Activated CD4-positive, alpha-beta memory T cell treated with anti-CD3 and anti-CD28 coated beads, Interleukin-2, amount 10 ng/mL, durations not matched to agents 7 days and 5 days (primary cell): ENCODE data around the gene PRSS57. TPM values are rescaled to one million over a fixed set of nuclear protein-coding genes. Genes with fewer than 3 reads are reported as not detected.
"Not testable (repeated sequence)": the region's sequence is repeated elsewhere in the genome, so short reads cannot be mapped to it uniquely, and the experiment has no call there.

ENCODE experiments used
- CTCF ChIA-PET: fragments of 350-600 bp; sonication (Branson Sonifier 250); formaldehyde crosslinking; loops from one replicate; lab custom pipeline; 2021; ENCODE audit warnings: antibody characterized with exemption, inconsistent platforms; lab: Charles Lee
- POLR2A ChIA-PET: fragments of 350-600 bp; sonication (Branson Sonifier 250); formaldehyde crosslinking; loops from one replicate; lab custom pipeline; 2021; ENCODE audit warnings: antibody characterized with exemption; lab: Charles Lee
- DNase-seq: peaks from one replicate; pipeline ENCODE4 v3.0.0-alpha.2; 2020
- H3K27ac Mint-ChIP-seq: one replicate; pipeline ENCODE4 v1.8.0; 2021; ENCODE audit warnings: mild to moderate bottlenecking, mixed read lengths
- H3K27me3 Mint-ChIP-seq: one replicate; pipeline ENCODE4 v1.8.0; 2021; ENCODE audit warnings: mixed read lengths
- H3K36me3 Mint-ChIP-seq: one replicate; pipeline ENCODE4 v1.8.0; 2021; ENCODE audit warnings: low read depth, mixed read lengths
- H3K4me1 Mint-ChIP-seq: one replicate; pipeline ENCODE4 v1.8.0; 2021; ENCODE audit warnings: mixed read lengths
- H3K4me3 Mint-ChIP-seq: one replicate; pipeline ENCODE4 v1.8.0; 2021; ENCODE audit warnings: mild to moderate bottlenecking, mixed read lengths
- H3K9me3 Mint-ChIP-seq: one replicate; pipeline ENCODE4 v1.8.0; 2021; ENCODE audit warnings: mixed read lengths
- total RNA-seq, 2 experiments: library from RNA; stranded (reverse); gene quantifications; one replicate each; pipeline ENCODE4 v1.2.3, GENCODE V29; 2021

The PRSS57 gene
- total RNA-seq = not detected

GRCh38 chr19:695352-695949, at the start of gene PRSS57:
PRSS57 (minus strand) TSS chr19:695452; CDS start chr19:695430, 22 bp downstream.
- no peaks in the 10 kb centered on the region for H3K36me3 Mint-ChIP-seq
- no peaks in the 10 kb centered on the region for H3K9me3 Mint-ChIP-seq
- no peak for DNase-seq
- POLR2A ChIA-PET = no interaction called here
- H3K27me3 Mint-ChIP-seq = peaks cover 11% of the 10 kb centered on the region
- CTCF ChIA-PET = no interaction called here
- no peak within 1 kb of the TSS for H3K27ac Mint-ChIP-seq
- H3K4me3 Mint-ChIP-seq = no peak within 1 kb of the TSS
- H3K4me1 Mint-ChIP-seq = peaks cover 2% of the 10 kb centered on the region

DNA sequence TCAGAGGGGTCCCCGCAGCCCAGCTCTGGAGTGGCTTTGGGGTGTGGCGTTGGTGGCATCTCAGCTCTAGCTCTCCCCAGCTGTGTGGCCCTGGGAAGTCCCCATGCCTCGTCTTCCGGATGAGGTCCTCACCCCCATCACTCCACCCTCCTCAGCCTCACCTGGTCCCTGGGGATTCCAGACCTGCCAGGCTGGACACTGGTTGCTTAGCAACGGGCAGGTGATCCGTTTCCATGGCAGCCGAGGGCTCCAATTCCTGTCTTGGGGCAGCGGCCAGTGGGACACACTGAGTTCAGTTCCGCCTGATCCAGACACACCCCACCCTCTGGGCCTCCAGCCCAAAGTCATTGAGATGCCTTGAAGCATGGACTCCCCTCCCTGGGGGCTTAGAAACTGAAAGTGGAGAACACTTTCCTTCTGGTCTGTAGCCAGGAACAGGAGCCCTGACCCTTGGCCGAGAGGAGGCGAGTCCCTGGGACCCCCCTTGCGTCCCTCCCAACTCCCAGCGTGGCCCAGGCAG, 48.0 kb upstream of the PRSS57 start:
- DNase-seq = no peak
- Mint-ChIP-seq H3K27ac (no peak overlapping the region), H3K9me3 (peaks cover 9% of the 10 kb centered on the region), H3K4me1 (no peaks in the 10 kb centered on the region), H3K27me3 (no peaks in the 10 kb centered on the region), H3K4me3 (no peak overlapping the region), H3K36me3 (no peaks in the 10 kb centered on the region)
- POLR2A ChIA-PET = no interaction called here
- CTCF ChIA-PET = no interaction called here

DNA sequence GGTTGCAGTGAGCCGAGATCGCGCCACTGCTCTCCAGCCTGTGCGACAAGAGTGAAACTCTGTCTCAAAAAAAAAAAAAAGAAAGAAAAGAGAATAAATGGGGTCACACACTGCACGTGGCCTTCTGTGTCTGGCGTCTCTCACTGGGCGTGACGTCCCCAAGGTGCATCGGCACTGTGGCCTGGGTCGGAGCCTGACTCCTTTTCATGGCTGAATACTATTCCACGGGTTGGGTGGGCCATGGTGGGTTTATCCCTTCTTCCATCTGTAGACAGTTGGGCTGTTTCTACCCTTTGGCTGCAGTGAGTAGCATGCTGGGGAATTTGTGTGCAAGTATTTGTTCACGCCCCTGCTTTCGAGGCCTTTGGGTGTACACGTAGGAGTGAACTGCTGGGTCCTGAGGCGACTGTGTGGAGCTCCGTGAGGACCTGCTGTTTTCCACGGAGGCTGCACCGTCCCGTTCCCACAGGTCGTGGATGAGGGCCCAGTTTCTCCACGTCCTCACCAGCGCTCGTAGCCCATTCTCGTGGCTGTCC, 47.4 kb upstream of the PRSS57 start:
- Mint-ChIP-seq H3K9me3 (peaks cover 9% of the 10 kb centered on the region), H3K27me3 (no peaks in the 10 kb centered on the region), H3K36me3 (no peaks in the 10 kb centered on the region), H3K27ac (no peak overlapping the region), H3K4me1 (no peaks in the 10 kb centered on the region), H3K4me3 (no peak overlapping the region)
- DNase-seq = no peak
- POLR2A ChIA-PET = no interaction called here
- CTCF ChIA-PET = no interaction called here

DNA sequence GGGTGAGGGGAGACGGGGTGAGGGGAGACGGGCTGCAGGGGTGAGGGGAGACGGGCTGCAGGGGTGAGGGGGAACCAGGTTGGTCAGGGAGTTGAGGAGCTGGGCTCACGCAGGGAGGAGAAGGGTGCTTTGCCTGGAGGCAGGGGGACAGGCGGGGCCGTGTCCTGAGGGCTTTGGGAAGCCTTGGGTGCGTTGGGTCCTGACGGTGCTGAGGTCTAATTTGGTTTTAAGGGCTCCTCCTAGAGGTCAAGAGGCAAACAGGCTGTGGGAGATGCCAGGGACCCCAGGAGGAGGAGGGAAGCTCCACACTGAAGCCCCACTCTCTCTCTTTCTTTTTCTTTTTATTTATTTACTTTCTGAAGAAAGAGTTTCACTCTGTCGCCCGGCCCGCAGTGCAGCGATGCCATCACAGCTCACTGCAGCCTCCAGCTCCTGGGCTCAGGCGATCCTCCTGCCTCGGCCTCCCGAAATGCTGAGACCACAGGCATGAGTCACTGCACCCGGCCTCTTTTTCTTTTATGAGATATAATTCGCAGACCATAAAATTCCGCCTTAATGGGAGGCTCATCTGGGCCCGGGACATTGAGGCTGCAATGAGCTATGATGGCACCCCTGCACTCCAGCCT, 46.4 kb upstream of the PRSS57 start:
- Mint-ChIP-seq H3K27me3 (no peaks in the 10 kb centered on the region), H3K9me3 (peaks cover 9% of the 10 kb centered on the region), H3K27ac (no peak overlapping the region), H3K36me3 (no peaks in the 10 kb centered on the region), H3K4me3 (no peak overlapping the region), H3K4me1 (no peaks in the 10 kb centered on the region)
- CTCF ChIA-PET = no interaction called here
- POLR2A ChIA-PET = no interaction called here
- DNase-seq = no peak

- H3K27me3 Mint-ChIP-seq, H3K9me3 Mint-ChIP-seq, POLR2A ChIA-PET, DNase-seq, CTCF ChIA-PET, H3K27ac Mint-ChIP-seq, H3K36me3 Mint-ChIP-seq, H3K4me3 Mint-ChIP-seq, H3K4me1 Mint-ChIP-seq: not testable (repeated sequence)
Measured at GRCh38 chr19:740816-741505, 45.7 kb upstream of the PRSS57 start.

DNA sequence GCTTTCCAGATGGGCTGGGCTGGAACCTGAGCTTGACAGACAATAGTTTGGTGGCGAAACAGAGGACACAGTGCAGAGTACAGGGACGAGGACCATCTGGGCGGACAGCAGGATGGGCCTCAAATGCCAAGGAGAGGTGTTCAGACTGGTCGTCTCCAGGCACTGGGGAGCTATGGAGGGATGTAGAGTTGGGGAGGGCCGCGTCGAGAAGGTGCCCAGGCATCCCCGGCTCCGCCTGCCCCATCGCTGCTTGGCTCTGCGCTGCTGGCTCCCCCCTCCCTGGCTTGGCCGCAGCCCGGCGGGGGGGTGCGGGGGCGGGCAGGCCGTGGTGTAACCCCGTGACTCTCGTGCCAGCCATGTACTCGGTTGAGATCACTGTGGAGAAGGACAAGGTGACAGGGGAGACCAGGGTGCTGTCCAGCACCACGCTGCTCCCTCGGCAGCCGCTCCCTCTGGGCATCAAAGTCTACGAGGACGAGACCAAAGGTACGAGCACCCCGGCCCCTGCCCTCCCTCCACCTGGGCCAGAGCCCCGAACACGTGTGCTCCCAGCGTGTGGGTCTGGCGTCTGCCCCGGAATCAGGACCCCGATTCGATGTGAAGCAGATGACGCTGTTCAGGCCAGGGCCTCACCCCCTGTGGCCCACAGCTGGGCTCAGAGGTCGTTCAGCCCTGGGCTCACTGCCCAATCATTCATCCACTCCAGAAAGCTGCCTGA, 44.9 kb upstream of the PRSS57 start:
- H3K27ac Mint-ChIP-seq = no peak overlapping the region
- no peak overlapping the region for H3K4me3 Mint-ChIP-seq
- no peaks in the 10 kb centered on the region for H3K36me3 Mint-ChIP-seq
- H3K27me3 Mint-ChIP-seq = no peaks in the 10 kb centered on the region
- POLR2A ChIA-PET = interaction anchor here (0.7 kb wide), 1 partner anchor 60 kb away, joined by 3 read pairs; no protein-coding TSS in a partner anchor
- peaks cover 7% of the 10 kb centered on the region for H3K9me3 Mint-ChIP-seq
- no peaks in the 10 kb centered on the region for H3K4me1 Mint-ChIP-seq
- CTCF ChIA-PET = no interaction called here
- no peak for DNase-seq

DNA sequence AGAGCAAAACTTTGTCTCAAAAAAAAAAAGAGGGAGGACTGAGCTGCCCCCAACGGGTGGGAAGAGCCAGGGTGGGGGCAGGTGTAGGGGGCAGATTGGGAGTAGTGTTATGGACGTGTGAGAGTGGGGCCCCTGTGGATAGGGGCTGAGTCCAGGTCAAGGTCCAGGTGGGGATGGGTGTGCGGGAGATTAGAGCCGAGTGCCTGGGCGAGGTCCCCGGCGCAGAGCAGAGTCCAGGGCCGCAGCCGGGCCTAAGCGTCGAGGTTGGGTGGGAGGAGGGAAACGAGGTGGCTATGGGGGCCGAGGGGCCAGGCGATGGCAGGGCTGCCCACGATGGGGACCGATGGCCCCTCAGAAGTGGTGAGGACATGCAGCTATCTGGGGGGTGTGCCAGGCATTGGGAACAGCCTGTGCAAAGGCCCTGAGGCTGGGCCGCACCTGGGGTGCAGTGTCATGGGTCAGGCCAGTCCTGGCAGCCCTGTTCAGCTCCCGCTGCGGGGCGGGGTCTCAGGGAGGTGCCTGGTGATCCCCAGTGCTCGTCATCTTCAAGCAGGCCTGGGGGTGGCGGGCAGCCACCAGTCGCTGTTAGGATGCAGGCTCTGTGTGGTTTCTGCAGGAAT, 43.4 kb upstream of the PRSS57 start:
- Mint-ChIP-seq H3K27ac (no peak overlapping the region), H3K27me3 (no peaks in the 10 kb centered on the region), H3K36me3 (no peaks in the 10 kb centered on the region), H3K4me1 (peaks cover 5% of the 10 kb centered on the region), H3K9me3 (peaks cover 1% of the 10 kb centered on the region), H3K4me3 (no peak overlapping the region)
- POLR2A ChIA-PET = no interaction called here
- CTCF ChIA-PET = no interaction called here
- DNase-seq = no peak

- no peaks in the 10 kb centered on the region for H3K9me3 Mint-ChIP-seq
Measured at GRCh38 chr19:737591-738093, 42.4 kb upstream of the PRSS57 start.

GRCh38 chr19:736125-736524, 40.9 kb upstream of the PRSS57 start:
- DNase-seq = no peak
- POLR2A ChIA-PET = no interaction called here

More at GRCh38 chr19:737591-738093, 42.4 kb upstream of the PRSS57 start:
- peak; percentile 61 for DNase-seq
- ChIA-PET POLR2A (no interaction called here), CTCF (interaction anchor here (1.0 kb wide), 1 partner anchor 231 kb away, joined by 3 read pairs; no protein-coding TSS in a partner anchor)
- Mint-ChIP-seq H3K4me1 (peaks cover 14% of the 10 kb centered on the region), H3K36me3 (no peaks in the 10 kb centered on the region), H3K4me3 (no peak overlapping the region), H3K27me3 (no peaks in the 10 kb centered on the region), H3K27ac (no peak overlapping the region)

DNA sequence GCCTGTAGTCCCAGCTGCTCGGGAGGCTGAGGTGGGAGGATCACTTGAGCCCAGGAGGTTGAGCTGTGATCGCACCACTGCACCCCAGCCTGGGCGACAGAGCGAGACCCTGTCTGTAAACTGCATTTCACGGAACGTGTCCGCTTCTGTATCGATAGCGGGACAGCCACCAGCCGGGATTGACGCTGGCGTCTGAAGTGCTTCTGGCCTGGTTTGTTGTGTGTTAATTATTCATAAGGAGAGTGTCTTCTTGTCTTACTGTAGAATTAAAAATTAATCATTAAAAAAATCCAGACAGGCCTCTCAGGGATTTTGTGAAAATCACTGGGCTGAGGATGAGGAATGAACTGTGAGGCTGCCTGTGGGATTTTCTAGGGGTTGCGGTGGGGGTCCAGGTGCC, 39.5 kb upstream of the PRSS57 start:
- POLR2A ChIA-PET = interaction anchor here (1.0 kb wide), 2 partner anchors 71 to 74 kb away, joined by 3 to 4 read pairs; partner anchors contain the start of gene RNF126
- H3K27ac Mint-ChIP-seq = no peak overlapping the region

More at GRCh38 chr19:736125-736524, 40.9 kb upstream of the PRSS57 start:
- H3K27me3 Mint-ChIP-seq = no peaks in the 10 kb centered on the region
- H3K9me3 Mint-ChIP-seq = no peaks in the 10 kb centered on the region
- no peaks in the 10 kb centered on the region for H3K36me3 Mint-ChIP-seq
- no peak overlapping the region for H3K4me3 Mint-ChIP-seq
- CTCF ChIA-PET = no interaction called here
- H3K4me1 Mint-ChIP-seq = peaks cover 16% of the 10 kb centered on the region
- H3K27ac Mint-ChIP-seq = no peak overlapping the region

DNA sequence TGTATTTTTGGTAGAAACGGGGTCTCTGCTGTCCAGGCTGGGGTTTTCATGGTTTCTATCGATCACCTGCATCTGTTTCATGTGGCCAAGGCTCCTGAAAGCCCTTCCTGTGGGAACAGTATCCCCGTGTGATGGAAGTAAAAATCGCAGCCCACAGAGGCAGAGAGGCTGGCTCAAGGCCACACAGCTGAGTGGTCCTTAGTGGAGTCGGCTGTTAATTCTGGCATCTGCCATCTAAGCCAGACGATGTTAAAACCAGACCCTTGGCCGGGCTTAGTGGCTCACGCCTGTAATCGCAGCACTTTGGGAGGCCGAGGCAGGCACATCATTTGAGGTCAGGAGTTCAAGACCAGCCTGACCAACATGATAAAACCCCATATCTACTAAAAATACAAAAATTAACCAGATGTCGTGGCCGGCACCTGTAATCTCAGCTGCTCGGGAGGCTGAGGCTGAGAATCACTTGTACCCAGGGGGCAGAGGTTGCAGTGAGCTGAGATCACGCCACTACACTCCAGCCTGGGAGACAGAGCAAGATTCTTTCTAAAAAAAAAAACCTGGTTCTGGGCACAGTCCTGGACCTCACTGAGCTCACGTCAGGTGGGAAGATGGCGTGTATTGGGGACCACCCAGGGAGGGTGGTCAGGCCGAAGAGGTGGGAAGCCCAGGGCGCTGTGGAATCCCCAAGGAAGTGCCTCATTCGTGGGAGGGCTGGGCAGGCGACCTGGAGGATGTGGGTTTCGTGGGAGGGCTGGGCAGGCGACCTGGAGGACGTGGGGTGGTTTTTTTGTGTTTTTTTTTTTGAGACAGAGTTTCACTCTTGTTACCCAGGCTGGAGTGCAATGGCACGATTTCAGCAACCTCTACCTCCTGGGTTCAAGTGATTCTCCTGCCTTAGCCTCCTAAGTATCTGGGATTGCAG, 37.2 kb upstream of the PRSS57 start:
- Mint-ChIP-seq H3K9me3 (no peaks in the 10 kb centered on the region), H3K27me3 (no peaks in the 10 kb centered on the region), H3K36me3 (no peaks in the 10 kb centered on the region), H3K4me1 (peaks cover 16% of the 10 kb centered on the region), H3K27ac (no peak overlapping the region), H3K4me3 (no peak overlapping the region)
- POLR2A ChIA-PET = no interaction called here
- CTCF ChIA-PET = interaction anchor here (0.6 to 1.1 kb wide), 2 partner anchors 69 to 206 kb away, joined by 3 read pairs; partner anchors contain the start of gene RNF126
- no peak for DNase-seq

More for the DNA sequence above, 39.5 kb upstream of the PRSS57 start:
- CTCF ChIA-PET = interaction anchor here (0.7 to 1.1 kb wide), 8 partner anchors 11 to 224 kb away, joined by 3 to 8 read pairs (median 4); partner anchors contain the start of gene RNF126
- Mint-ChIP-seq H3K36me3 (no peaks in the 10 kb centered on the region), H3K4me3 (no peak overlapping the region), H3K9me3 (no peaks in the 10 kb centered on the region), H3K27me3 (no peaks in the 10 kb centered on the region), H3K4me1 (peaks cover 16% of the 10 kb centered on the region)
- DNase-seq = no peak
